SH-SY5Y (cell line): Measurements from ENCODE around the gene ASAP2.

Experiments
- GATA2 ChIP-seq: IDR thresholded peaks from 2 replicates; pipeline ENCODE4 v1.6.1; 2011; ENCODE audit warnings: mild to moderate bottlenecking, low read depth, low read length
- GATA3 ChIP-seq: IDR thresholded peaks from 2 replicates; pipeline ENCODE4 v1.6.1; 2011; ENCODE audit warnings: low read depth, mild to moderate bottlenecking, low read length, moderate library complexity

Gene ASAP2

GRCh38 chr2:9307535-9307934, 100.9 kb downstream of the ASAP2 start:
- TF ChIP-seq GATA2: no peak
- TF ChIP-seq GATA3: no peak

GRCh38 chr2:9308186-9308955, 101.8 kb downstream of the ASAP2 start:
- no peak for TF ChIP-seq GATA2
- no peak for TF ChIP-seq GATA3

- no peak for TF ChIP-seq GATA2
Measured at GRCh38 chr2:9309147-9309546, 102.5 kb downstream of the ASAP2 start.

- TF ChIP-seq GATA3: no peak
- TF ChIP-seq GATA2: no peak
Measured at GRCh38 chr2:9310377-9310776, 103.8 kb downstream of the ASAP2 start.

GRCh38 chr2:9310798-9311197, 104.2 kb downstream of the ASAP2 start:
- TF ChIP-seq GATA3 (no peak), GATA2 (no peak)

- TF ChIP-seq GATA3 (no peak), GATA2 (no peak)
Measured at GRCh38 chr2:9311488-9311887, 104.9 kb downstream of the ASAP2 start.

GRCh38 chr2:9312591-9312990, 106.0 kb downstream of the ASAP2 start:
- no peak for TF ChIP-seq GATA2
- TF ChIP-seq GATA3: no peak

- TF ChIP-seq GATA3: no peak
Measured at GRCh38 chr2:9313443-9313842, 106.8 kb downstream of the ASAP2 start.

GRCh38 chr2:9315280-9315847, 108.8 kb downstream of the ASAP2 start:
- TF ChIP-seq GATA3 (no peak), GATA2 (no peak)

- TF ChIP-seq GATA3 (no peak), GATA2 (no peak)
Measured at GRCh38 chr2:9317559-9317958, 110.9 kb downstream of the ASAP2 start.

GRCh38 chr2:9318461-9319337, 112.1 kb downstream of the ASAP2 start:
- no peak for TF ChIP-seq GATA3
- TF ChIP-seq GATA2: no peak

- TF ChIP-seq GATA3: no peak
- no peak for TF ChIP-seq GATA2
Measured at GRCh38 chr2:9319338-9319715, 112.7 kb downstream of the ASAP2 start.

- TF ChIP-seq GATA3 (no peak), GATA2 (no peak)
Measured at GRCh38 chr2:9322576-9322975, 116.0 kb downstream of the ASAP2 start.

GRCh38 chr2:9325428-9325827, 118.8 kb downstream of the ASAP2 start:
- TF ChIP-seq GATA3 (no peak), GATA2 (no peak)

GRCh38 chr2:9326975-9327374, 120.4 kb downstream of the ASAP2 start:
- TF ChIP-seq GATA2: no peak
- no peak for TF ChIP-seq GATA3
